NB4 (cell line): ENCODE data around the gene TUBA3D.
"Not testable (repeated sequence)": the region's sequence is repeated elsewhere in the genome, so short reads cannot be mapped to it uniquely, and the experiment has no call there.

Experiments
- MYC ChIP-seq: IDR thresholded peaks from 2 replicates; pipeline ENCODE4 v1.6.1; 2011; ENCODE audit warnings: low read depth, low read length
- TF ChIP-seq, protein P1 (sequence below): IDR thresholded peaks from one replicate; pipeline ENCODE4 v1.5.1; 2012; ENCODE audit warnings: low read depth, low read length

DNA sequence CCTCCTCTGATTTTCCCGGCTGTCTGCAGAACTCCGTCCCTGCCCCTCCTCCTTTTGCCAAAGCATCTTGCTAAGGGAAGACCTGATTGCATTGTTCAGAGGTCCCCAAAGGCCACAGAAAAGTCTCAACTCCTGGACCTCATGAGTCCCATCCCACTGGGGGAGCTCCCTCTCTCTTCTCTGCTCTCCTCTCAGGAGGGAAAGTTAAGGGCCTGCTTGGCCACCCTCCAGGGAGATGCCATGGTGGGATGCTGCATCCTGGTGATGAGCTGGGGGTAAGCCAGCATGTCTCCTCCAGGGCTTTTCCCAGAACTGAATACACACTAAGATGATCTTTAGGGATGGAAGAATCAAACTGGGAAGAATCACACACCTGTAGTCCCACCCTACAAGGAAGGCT, 2.7 kb upstream of the TUBA3D start:
- TF ChIP-seq, protein P1, sequence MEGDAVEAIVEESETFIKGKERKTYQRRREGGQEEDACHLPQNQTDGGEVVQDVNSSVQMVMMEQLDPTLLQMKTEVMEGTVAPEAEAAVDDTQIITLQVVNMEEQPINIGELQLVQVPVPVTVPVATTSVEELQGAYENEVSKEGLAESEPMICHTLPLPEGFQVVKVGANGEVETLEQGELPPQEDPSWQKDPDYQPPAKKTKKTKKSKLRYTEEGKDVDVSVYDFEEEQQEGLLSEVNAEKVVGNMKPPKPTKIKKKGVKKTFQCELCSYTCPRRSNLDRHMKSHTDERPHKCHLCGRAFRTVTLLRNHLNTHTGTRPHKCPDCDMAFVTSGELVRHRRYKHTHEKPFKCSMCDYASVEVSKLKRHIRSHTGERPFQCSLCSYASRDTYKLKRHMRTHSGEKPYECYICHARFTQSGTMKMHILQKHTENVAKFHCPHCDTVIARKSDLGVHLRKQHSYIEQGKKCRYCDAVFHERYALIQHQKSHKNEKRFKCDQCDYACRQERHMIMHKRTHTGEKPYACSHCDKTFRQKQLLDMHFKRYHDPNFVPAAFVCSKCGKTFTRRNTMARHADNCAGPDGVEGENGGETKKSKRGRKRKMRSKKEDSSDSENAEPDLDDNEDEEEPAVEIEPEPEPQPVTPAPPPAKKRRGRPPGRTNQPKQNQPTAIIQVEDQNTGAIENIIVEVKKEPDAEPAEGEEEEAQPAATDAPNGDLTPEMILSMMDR, result not testable (repeated sequence)
- not testable (repeated sequence) for TF ChIP-seq MYC
